GM12865 (cell line): Measurements from ENCODE around the gene SPSB4.

Source experiments
- DNase-seq: peaks from one replicate; pipeline ENCODE4 v3.0.0; 2010; ENCODE audit warnings: low read depth
- H3K4me3 ChIP-seq: 2 replicates; pipeline ENCODE4 v1.5.1; 2011; ENCODE audit warnings: mild to moderate bottlenecking, low read depth, low read length, control low read depth
- CTCF ChIP-seq: IDR thresholded peaks from 2 replicates; pipeline ENCODE4 v1.5.1; 2011; ENCODE audit warnings: low read length, control low read depth, low read depth, inconsistent platforms; ENCODE audit not compliant: insufficient read depth; ENCODE audit errors: missing control alignments

SPSB4 gene

DNA sequence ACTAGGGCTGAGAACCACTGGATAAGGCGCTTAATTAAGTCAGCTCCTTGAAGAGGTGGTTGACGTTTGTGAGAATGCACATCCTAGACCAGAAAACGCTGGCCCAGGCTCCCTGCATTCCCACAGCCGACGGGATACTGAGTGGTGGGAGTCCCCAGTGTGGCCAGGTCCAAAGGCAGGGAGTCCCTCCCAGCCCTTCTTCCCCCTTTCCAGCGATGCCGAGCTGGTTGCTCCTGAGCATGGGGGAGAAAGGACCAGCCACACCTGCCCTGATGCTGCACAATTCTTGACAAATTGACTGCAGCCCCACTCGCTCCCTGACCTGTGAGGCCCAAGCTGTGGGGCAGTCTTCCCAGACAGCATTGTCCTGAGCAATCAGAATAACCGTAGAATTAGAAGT, 101.0 kb downstream of the SPSB4 start:
- no peak for TF ChIP-seq CTCF
- no peak overlapping the region for H3K4me3 ChIP-seq
- no peak for DNase-seq

- TF ChIP-seq CTCF, result no peak
- no peak for DNase-seq
Measured at GRCh38 chr3:141152801-141153678, 101.9 kb downstream of the SPSB4 start.

GRCh38 chr3:141153679-141153966, 102.5 kb downstream of the SPSB4 start:
- TF ChIP-seq CTCF, result no peak

More at GRCh38 chr3:141152801-141153678, 101.9 kb downstream of the SPSB4 start:
- H3K4me3 ChIP-seq, result no peak overlapping the region

DNA sequence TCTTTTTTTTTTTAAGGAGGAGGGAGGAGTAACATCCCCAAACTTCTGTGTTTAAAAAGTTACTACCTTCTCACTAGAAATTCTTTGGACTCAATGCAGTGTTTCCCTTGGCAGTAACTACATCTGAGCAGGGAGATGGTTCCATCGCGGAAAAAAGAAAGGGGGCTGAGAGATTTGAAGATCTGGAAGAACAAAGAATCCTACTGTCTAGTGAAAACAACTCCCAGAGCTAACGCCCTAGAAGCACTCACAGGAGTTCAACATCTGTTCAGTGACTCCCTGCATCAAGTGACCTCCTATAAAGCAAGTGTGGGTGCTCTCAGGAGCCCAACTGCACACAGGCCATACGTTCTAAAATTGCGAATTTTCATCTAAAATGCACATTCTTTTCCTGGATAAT, 113.7 kb downstream of the SPSB4 start:
- no peak for TF ChIP-seq CTCF
- no peak for DNase-seq
- no peak overlapping the region for H3K4me3 ChIP-seq

More at GRCh38 chr3:141153679-141153966, 102.5 kb downstream of the SPSB4 start:
- H3K4me3 ChIP-seq, result no peak overlapping the region
- no peak for DNase-seq

DNA sequence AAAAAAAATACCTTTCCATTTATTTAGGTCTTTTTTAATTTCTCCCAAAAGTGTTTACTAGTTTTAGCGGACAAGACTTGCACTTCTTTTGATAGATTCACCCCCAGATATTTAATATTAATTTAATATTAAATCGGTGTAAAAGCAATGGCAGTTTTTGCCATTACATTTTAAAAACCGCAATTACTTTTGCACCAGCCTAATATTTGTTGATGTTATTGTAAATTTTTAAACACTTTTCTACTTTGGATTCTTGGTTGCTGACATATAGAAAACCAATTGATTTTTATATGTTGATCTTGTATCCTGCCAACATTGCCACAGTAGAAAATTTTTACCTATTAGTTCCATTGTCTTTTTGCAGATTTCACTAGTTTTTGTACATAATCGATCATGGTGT, 116.5 kb downstream of the SPSB4 start:
- no peak overlapping the region for H3K4me3 ChIP-seq
- no peak for DNase-seq
- no peak for TF ChIP-seq CTCF

- no peak for DNase-seq
- H3K4me3 ChIP-seq, result no peak overlapping the region
- no peak for TF ChIP-seq CTCF
Measured at GRCh38 chr3:141170678-141171295, 119.6 kb downstream of the SPSB4 start.
